Fibroblast of skin of left quadriceps (primary cell): Measurements from ENCODE around the gene KCNG4.

Experiments used
- DNase-seq, 2 experiments: peaks; one replicate each; pipeline ENCODE4 v3.0.0-alpha.2; 2013; ENCODE audit warnings: low read depth in 2 of 2

The KCNG4 gene

GRCh38 chr16:84262939-84263338, 23.1 kb upstream of the KCNG4 start:
- DNase-seq, result no peak

- DNase-seq, result no peak
Measured at GRCh38 chr16:84262031-84262430, 22.2 kb upstream of the KCNG4 start.

GRCh38 chr16:84260766-84261554, 21.1 kb upstream of the KCNG4 start:
- DNase-seq, result no peak

GRCh38 chr16:84259691-84260090, 19.9 kb upstream of the KCNG4 start:
- DNase-seq, result no peak

GRCh38 chr16:84258266-84258665, 18.5 kb upstream of the KCNG4 start:
- DNase-seq, result no peak

GRCh38 chr16:84255050-84255810, 15.4 kb upstream of the KCNG4 start:
- no peak for DNase-seq

GRCh38 chr16:84254062-84254461, 14.2 kb upstream of the KCNG4 start:
- DNase-seq, result no peak

GRCh38 chr16:84253173-84253572, 13.4 kb upstream of the KCNG4 start:
- no peak for DNase-seq

- no peak for DNase-seq
Measured at GRCh38 chr16:84252184-84252583, 12.4 kb upstream of the KCNG4 start.

- no peak for DNase-seq
Measured at GRCh38 chr16:84247844-84248243, 8.0 kb upstream of the KCNG4 start.

GRCh38 chr16:84247331-84247730, 7.5 kb upstream of the KCNG4 start:
- no peak for DNase-seq

- DNase-seq, result no peak
Measured at GRCh38 chr16:84246679-84247077, 6.9 kb upstream of the KCNG4 start.

- DNase-seq, result no peak
Measured at GRCh38 chr16:84245956-84246678, 6.3 kb upstream of the KCNG4 start.

- no peak for DNase-seq
Measured at GRCh38 chr16:84244728-84245127, 4.9 kb upstream of the KCNG4 start.

GRCh38 chr16:84243732-84244131, 3.9 kb upstream of the KCNG4 start:
- DNase-seq, result no peak

- DNase-seq, result no peak
Measured at GRCh38 chr16:84242839-84243238, 3.0 kb upstream of the KCNG4 start.

- no peak for DNase-seq
Measured at GRCh38 chr16:84241778-84242177, 2.0 kb upstream of the KCNG4 start.

- no peak for DNase-seq
Measured at GRCh38 chr16:84240455-84240854, 643 bp upstream of the KCNG4 start.

- no peak for DNase-seq
Measured at GRCh38 chr16:84239141-84239769, 557 bp downstream of the KCNG4 start.

GRCh38 chr16:84237994-84238750, 1.6 kb downstream of the KCNG4 start:
- no peak for DNase-seq

- no peak for DNase-seq
Measured at GRCh38 chr16:84236671-84237070, 3.1 kb downstream of the KCNG4 start.
